ENCODE measurements around the gene FUT1. TPM values are rescaled to one million over a fixed set of nuclear protein-coding genes. Genes with fewer than 3 reads are reported as not detected.

Gene FUT1
- total RNA-seq, 1 experiment from 2014 or later = 14.1 TPM

- Histone ChIP-seq H3K9me2 (ENCODE audit: insufficient read depth) (no peaks in the 10 kb centered on the region), H3K27ac (ENCODE audit: low read depth, low read length) (no peak overlapping the region), H3K4me2 (ENCODE audit: low read length) (no peak overlapping the region), H3K9ac (ENCODE audit: low read length) (no peak overlapping the region), H3K27me3 (ENCODE audit: insufficient read depth, low read length) (no peaks in the 10 kb centered on the region), H2AFZ (ENCODE audit: low read depth, low read length, poor library complexity, severe bottlenecking) (no peak overlapping the region), H3K36me3 (ENCODE audit: control insufficient read depth in 1 of 2, insufficient read depth in 2 of 2, low read length in 2 of 2) (no peaks in the 10 kb centered on the region), H3K79me2 (ENCODE audit: insufficient read depth, low read length) (no peaks in the 10 kb centered on the region), H3K4me3 (replicated peaks in 1 of 2; ENCODE audit: low read depth in 1 of 2, low read length in 2 of 2) (no peak overlapping the region), H3K4me1 (ENCODE audit: control insufficient read depth in 1 of 2, insufficient read depth in 2 of 2, low read length in 2 of 2) (peaks cover 21 to 33% of the 10 kb centered on the region in 2 experiments; a peak in 3 of 4 replicates), H4K20me1 (ENCODE audit: insufficient read depth) (no peaks in the 10 kb centered on the region), H3K9me3 (ENCODE audit: control insufficient read depth in 1 of 2, insufficient read depth in 1 of 2, low read depth in 1 of 2, low read length in 2 of 2) (no peaks in the 10 kb centered on the region)
- no peak for DNase-seq (ENCODE audit: low read depth, low spot score)
- CTCF ChIA-PET = interaction anchor here (0.7 kb wide), 1 partner anchor 18 kb away, joined by 3 read pairs; no protein-coding TSS in a partner anchor
- POLR2A ChIA-PET = no interaction called here
- ATAC-seq = no peak
- intact Hi-C loops (cut with micrococcal nuclease) = no loop called here
- TF ChIP-seq CEBPB (IDR thresholded peaks at IDR 0.05; ENCODE audit: low read depth) = no peak
- no peak for TF ChIP-seq FOSL1 (IDR thresholded peaks at IDR 0.05; ENCODE audit: low read depth)
- no peak for TF ChIP-seq SP1 (IDR thresholded peaks at IDR 0.05; ENCODE audit: low read depth)
- TF ChIP-seq EZH2phosphoT487 (IDR thresholded peaks at IDR 0.05; ENCODE audit: borderline replicate concordance) = no peak
- no peak for TF ChIP-seq TCF7L2 (IDR thresholded peaks at IDR 0.05; ENCODE audit: borderline replicate concordance, extremely low read depth, insufficient read depth, insufficient read length)
- TF ChIP-seq, protein P1, sequence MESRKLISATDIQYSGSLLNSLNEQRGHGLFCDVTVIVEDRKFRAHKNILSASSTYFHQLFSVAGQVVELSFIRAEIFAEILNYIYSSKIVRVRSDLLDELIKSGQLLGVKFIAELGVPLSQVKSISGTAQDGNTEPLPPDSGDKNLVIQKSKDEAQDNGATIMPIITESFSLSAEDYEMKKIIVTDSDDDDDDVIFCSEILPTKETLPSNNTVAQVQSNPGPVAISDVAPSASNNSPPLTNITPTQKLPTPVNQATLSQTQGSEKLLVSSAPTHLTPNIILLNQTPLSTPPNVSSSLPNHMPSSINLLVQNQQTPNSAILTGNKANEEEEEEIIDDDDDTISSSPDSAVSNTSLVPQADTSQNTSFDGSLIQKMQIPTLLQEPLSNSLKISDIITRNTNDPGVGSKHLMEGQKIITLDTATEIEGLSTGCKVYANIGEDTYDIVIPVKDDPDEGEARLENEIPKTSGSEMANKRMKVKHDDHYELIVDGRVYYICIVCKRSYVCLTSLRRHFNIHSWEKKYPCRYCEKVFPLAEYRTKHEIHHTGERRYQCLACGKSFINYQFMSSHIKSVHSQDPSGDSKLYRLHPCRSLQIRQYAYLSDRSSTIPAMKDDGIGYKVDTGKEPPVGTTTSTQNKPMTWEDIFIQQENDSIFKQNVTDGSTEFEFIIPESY (IDR thresholded peaks at IDR 0.05; ENCODE audit: extremely low read depth, insufficient replicate concordance, low read length) = no peak
- TF ChIP-seq POLR2A (IDR thresholded peaks at IDR 0.05; ENCODE audit: borderline replicate concordance, extremely low read depth, insufficient read depth, insufficient read length) = no peak
- TF ChIP-seq ATF3 (IDR thresholded peaks at IDR 0.05) = no peak
- no peak for TF ChIP-seq REST (IDR thresholded peaks at IDR 0.05; ENCODE audit: low read depth)
- RAD21 ChIA-PET (ENCODE audit: low non-redundant PET in 1 of 2, low total read pairs in 2 of 2, uncharacterized antibody in 2 of 2, unreplicated experiment in 2 of 2) = no interaction called here
- no TSS peak for BruUV-seq (replicated peaks)
Measured at GRCh38 chr19:48777720-48778119, 25.3 kb upstream of the FUT1 start.

Measured in HCT116 (cell line).